Superior temporal gyrus (tissue), 1 donor: ENCODE results near the gene TUBD1.
A peak's percentile ranks its signal among the peaks of the same experiment; 100 is the strongest.

Experiments used
- DNase-seq: peaks from one replicate; pipeline ENCODE4 v3.0.0-alpha.2; 2016; ENCODE audit errors: extremely low spot score

The TUBD1 gene

DNA sequence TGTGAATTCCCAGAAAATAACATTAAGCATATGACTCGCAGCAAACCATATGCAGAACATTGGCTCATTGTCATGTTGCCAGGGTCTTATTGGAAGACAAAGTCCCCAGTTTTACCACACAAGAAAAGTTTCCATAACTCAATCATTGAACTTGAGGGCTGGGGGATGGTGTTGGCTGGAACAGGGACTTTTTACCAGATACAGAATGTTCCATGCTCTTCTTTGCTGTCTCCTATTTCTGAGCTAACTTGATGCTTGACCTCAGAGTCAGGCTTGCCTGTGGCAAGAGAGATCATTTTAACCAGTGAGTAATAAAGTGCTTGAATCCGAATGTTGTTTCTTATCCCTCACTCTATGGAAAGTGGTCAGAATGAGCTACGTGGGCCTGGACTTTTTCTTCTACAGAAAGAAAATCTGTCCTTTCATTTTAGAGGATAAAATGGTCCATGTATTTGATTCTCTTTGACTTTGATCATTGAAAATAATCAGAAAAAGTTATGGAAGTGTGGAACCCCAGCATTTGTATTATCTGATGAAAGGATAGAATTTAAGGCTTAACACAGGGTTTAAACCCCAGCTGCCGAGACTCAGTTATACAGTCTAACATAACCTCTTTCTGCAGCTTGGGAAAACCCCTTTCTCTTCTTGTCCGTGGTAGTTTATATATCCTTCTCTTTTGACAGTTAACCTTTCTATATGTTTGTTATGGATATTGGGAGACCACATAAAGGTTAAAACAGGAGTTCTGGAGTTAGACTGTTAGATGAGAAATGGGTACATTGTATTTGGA lies 67.0 kb downstream of the TUBD1 start:
- peak; percentile 3 for DNase-seq

DNA sequence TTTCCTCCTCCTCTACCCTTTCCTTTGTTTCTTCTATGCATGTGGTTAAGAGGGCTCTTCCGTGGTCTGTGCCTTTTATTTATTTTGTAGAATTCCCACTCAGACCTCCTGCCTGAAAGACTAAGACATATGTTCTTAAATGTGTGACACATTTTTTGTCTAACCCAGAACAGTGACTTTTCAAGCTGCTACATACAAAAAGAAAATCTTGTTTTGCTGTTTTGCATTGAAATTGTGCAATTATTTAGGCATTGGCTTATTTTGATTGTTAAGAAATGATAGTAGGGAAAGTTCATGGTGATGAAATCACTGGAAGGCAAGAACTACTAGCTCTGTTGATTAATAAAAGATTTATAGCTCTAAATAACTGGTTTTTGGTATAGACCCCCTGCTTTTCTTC lies 76.8 kb downstream of the TUBD1 start:
- DNase-seq, result no peak

DNA sequence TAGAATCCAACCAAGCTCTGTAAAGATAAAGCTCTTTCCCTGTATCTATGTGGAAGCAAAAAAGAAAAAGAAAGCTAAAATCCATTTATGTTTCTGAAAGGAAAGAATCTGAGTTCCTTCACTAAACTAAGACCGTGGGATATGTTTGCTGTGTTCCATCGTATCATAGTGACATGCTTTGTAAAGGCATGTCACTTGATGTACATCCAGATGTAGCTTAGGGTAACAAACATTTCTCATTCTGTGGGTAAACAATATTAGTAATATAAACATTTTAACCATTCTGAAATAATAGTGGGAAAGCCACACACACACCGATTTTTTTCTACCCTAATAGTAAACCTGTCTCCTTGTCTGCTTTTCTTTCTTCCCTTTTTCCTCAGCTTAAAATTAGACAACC lies 78.1 kb downstream of the TUBD1 start:
- DNase-seq, result no peak

DNA sequence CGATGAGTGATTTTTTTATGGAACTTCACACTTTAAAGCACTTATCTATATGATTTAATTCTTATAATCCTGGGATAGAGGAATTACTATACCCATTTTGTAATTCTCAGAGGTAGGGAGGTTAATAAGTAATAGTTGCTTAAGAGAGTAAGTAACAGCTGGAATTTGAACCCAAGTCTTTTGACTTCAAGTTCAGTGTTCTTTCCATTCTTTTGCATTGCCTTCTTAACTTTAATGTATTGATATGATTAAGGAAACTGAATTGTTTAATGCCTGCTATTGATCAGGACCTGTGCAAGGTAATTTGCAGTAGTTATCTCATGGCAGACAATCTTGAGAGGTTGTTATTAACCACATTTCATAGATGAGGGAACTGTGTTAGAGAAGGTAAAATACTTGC lies 78.5 kb downstream of the TUBD1 start:
- peak; percentile 4 for DNase-seq

DNA sequence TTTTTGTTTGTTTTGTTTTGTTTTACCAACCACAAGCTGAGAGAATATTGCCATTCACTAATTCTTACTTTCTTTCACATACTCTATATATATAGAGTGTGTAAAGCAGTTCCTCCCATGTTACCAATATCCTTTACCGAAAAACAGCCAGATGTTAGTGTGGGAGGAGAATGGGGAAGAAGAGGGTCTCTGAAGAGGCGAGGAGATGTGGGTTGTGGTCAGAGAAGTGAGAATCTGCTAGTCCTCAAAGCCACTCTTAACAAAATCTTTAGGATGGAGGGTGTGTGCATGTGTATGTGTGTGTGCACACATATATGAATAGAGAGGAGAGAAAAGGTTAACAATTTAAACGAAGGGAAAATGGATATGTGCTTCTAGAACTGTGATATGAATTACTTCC lies 80.6 kb downstream of the TUBD1 start:
- DNase-seq, result no peak

DNA sequence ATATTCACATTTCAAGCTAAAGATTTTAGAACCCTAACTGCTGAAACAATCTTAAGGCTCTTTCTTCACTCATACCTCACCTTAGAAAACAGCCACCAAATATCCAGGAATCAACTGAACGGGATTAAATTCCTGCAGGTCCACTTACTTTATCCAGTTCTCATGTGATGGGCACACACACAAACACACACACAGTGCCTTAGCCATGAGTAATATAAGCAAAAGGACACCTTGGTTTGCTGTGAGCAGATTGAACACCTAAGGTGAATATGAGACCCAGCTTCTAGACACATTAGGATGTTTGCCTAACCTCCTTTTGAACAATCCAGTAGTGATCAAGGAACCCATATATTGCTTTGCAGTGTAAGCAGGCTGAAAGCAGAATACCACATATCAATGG lies 81.5 kb downstream of the TUBD1 start:
- no peak for DNase-seq

DNA sequence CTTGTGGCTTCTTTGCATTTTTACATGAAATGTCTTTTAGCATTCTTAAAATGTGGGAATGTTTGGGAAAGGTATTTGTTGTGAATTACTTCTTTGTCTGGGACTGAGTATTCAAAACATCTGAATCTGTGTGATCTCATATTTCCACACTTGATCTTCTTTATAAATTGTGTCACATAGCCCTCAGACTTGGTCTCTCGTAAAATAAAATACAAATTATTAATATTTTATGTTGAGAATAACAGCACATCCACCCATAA lies 81.9 kb downstream of the TUBD1 start:
- no peak for DNase-seq
